GM12865 (cell line): ENCODE results near the gene HEG1.
"Not testable (repeated sequence)": the region's sequence is repeated elsewhere in the genome, so short reads cannot be mapped to it uniquely, and the experiment has no call there.

Source experiments
- DNase-seq: peaks from one replicate; pipeline ENCODE4 v3.0.0; 2010; ENCODE audit warnings: low read depth
- H3K4me3 ChIP-seq: 2 replicates; pipeline ENCODE4 v1.5.1; 2011; ENCODE audit warnings: mild to moderate bottlenecking, low read depth, low read length, control low read depth
- CTCF ChIP-seq: IDR thresholded peaks from 2 replicates; pipeline ENCODE4 v1.5.1; 2011; ENCODE audit warnings: low read length, control low read depth, low read depth, inconsistent platforms; ENCODE audit not compliant: insufficient read depth; ENCODE audit errors: missing control alignments

Gene HEG1

GRCh38 chr3:124964387-124964786 is 91.4 kb downstream of the HEG1 start:
- no peak overlapping the region for H3K4me3 ChIP-seq
- no peak for TF ChIP-seq CTCF
- no peak for DNase-seq

- TF ChIP-seq CTCF, result no peak
- no peak overlapping the region for H3K4me3 ChIP-seq
- DNase-seq, result no peak
Measured at GRCh38 chr3:124963755-124964154, 92.0 kb downstream of the HEG1 start.

GRCh38 chr3:124962403-124962940 is 93.3 kb downstream of the HEG1 start:
- no peak overlapping the region for H3K4me3 ChIP-seq
- no peak for TF ChIP-seq CTCF
- DNase-seq, result no peak

- no peak for DNase-seq
- TF ChIP-seq CTCF, result no peak
- no peak overlapping the region for H3K4me3 ChIP-seq
Measured at GRCh38 chr3:124960698-124961097, 95.1 kb downstream of the HEG1 start.

GRCh38 chr3:124960105-124960504 is 95.7 kb downstream of the HEG1 start:
- DNase-seq, result no peak
- no peak overlapping the region for H3K4me3 ChIP-seq
- TF ChIP-seq CTCF, result no peak

GRCh38 chr3:124957951-124958350 is 97.8 kb downstream of the HEG1 start:
- H3K4me3 ChIP-seq, DNase-seq: not testable (repeated sequence)

- DNase-seq, result no peak
- H3K4me3 ChIP-seq, result no peak overlapping the region
- TF ChIP-seq CTCF, result no peak
Measured at GRCh38 chr3:124952282-124952855, 103.4 kb downstream of the HEG1 start.
